GM19025 (cell line): ENCODE results near the gene GRHPR.
"Not testable (repeated sequence)": the region's sequence is repeated elsewhere in the genome, so short reads cannot be mapped to it uniquely, and the experiment has no call there.

Source experiments
- ATAC-seq: cut with Tn5 transposase; IDR thresholded peaks from one replicate; pipeline ENCODE4 v1.9.1; 2021; ENCODE audit warnings: mild to moderate bottlenecking, low read depth, moderate library complexity; ENCODE audit not compliant: unreplicated experiment

Gene GRHPR

GRCh38 chr9:37397948-37398347 is 24.5 kb upstream of the GRHPR start:
- ATAC-seq = not testable (repeated sequence)

GRCh38 chr9:37398464-37399025 is 24.0 kb upstream of the GRHPR start:
- ATAC-seq = no peak

- no peak for ATAC-seq
These were observed 23.2 kb upstream of the GRHPR start for GRCh38 chr9:37399336-37399735.

- no peak for ATAC-seq
These were observed 17.9 kb upstream of the GRHPR start for GRCh38 chr9:37404590-37404989.

- no peak for ATAC-seq
These were observed 17.1 kb upstream of the GRHPR start for GRCh38 chr9:37405350-37405749.

- no peak for ATAC-seq
These were observed 16.6 kb upstream of the GRHPR start for GRCh38 chr9:37405764-37406380.

GRCh38 chr9:37406603-37407401 is 15.7 kb upstream of the GRHPR start:
- ATAC-seq = no peak

GRCh38 chr9:37407468-37407867 is 15.0 kb upstream of the GRHPR start:
- no peak for ATAC-seq

- ATAC-seq = peak; percentile 84
These were observed 13.4 kb upstream of the GRHPR start for GRCh38 chr9:37408933-37409710.

- ATAC-seq = no peak
These were observed 12.1 kb upstream of the GRHPR start for GRCh38 chr9:37410354-37410861.

- ATAC-seq = peak; percentile 18
These were observed 11.3 kb upstream of the GRHPR start for GRCh38 chr9:37410969-37411785.

GRCh38 chr9:37412431-37413151 is 9.9 kb upstream of the GRHPR start:
- ATAC-seq = no peak

GRCh38 chr9:37413311-37413710 is 9.2 kb upstream of the GRHPR start:
- no peak for ATAC-seq

- ATAC-seq = no peak
These were observed 8.0 kb upstream of the GRHPR start for GRCh38 chr9:37414503-37414943.

GRCh38 chr9:37415011-37415719 is 7.3 kb upstream of the GRHPR start:
- no peak for ATAC-seq

GRCh38 chr9:37417252-37417803 is 5.2 kb upstream of the GRHPR start:
- ATAC-seq = no peak

- ATAC-seq = no peak
These were observed 4.5 kb upstream of the GRHPR start for GRCh38 chr9:37417857-37418618.

GRCh38 chr9:37419204-37419603 is 3.3 kb upstream of the GRHPR start:
- ATAC-seq = no peak
